ENCODE data around the gene ANKRD33B.

DNA sequence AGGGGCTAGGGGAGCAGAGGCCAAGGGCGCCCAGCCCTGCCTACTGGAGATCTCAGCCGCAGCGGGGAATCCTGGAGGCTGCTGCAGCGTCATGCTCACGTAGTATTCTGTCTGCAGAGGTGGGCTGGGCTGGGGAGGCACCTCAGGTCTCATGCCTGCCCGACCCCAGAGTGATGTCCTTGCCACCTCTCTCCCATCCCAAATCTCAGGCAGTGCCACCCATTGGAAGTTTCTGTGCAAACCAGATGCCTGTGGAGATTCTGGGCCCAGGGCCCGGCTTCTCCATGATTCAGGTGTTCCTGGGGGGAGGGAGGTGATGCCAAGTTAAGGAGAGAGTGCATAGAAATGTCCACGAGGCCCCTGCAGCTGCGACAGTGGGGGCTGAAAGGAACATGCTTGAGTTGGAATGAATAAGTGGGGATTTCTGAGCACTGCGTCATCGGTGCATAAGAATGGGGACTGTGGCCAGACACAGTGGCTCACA is 72.0 kb downstream of the ANKRD33B start:
- TF ChIP-seq, protein P1, sequence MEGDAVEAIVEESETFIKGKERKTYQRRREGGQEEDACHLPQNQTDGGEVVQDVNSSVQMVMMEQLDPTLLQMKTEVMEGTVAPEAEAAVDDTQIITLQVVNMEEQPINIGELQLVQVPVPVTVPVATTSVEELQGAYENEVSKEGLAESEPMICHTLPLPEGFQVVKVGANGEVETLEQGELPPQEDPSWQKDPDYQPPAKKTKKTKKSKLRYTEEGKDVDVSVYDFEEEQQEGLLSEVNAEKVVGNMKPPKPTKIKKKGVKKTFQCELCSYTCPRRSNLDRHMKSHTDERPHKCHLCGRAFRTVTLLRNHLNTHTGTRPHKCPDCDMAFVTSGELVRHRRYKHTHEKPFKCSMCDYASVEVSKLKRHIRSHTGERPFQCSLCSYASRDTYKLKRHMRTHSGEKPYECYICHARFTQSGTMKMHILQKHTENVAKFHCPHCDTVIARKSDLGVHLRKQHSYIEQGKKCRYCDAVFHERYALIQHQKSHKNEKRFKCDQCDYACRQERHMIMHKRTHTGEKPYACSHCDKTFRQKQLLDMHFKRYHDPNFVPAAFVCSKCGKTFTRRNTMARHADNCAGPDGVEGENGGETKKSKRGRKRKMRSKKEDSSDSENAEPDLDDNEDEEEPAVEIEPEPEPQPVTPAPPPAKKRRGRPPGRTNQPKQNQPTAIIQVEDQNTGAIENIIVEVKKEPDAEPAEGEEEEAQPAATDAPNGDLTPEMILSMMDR (IDR thresholded peaks at IDR 0.05), result no peak
- TF ChIP-seq POLR2AphosphoS5 (IDR thresholded peaks at IDR 0.05), result no peak
